ENCODE data around the gene INSL6.
"Not testable (repeated sequence)": the region's sequence is repeated elsewhere in the genome, so short reads cannot be mapped to it uniquely, and the experiment has no call there.

The INSL6 gene, protein sequence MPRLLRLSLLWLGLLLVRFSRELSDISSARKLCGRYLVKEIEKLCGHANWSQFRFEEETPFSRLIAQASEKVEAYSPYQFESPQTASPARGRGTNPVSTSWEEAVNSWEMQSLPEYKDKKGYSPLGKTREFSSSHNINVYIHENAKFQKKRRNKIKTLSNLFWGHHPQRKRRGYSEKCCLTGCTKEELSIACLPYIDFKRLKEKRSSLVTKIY

DNA sequence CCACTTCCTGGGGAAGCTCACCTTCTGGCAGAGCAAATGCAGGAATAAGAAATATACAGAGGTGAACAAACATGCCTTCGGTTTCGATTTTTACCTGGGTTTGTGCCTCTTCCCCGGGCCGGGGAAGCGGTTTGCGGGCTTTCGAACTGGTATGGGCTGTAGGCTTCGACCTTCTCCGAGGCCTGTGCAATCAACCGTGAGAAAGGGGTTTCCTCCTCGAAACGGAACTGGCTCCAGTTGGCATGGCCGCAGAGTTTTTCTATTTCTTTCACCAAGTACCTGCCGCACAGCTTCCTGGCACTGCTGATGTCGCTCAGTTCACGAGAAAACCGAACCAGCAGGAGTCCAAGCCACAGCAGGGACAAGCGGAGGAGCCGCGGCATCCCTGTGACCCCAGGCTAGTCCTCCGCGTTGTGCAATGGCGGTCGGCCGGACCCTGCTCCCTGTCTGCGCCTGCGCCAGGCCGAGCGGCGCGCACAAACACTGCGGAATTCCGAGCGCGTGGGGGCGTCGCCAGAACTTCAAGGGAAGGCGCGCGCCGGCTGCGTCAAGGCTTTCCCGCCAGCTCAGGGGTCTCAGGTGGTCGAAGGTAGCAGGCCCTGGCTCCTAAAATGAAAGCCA is at the start of gene INSL6:
INSL6 (minus strand) TSS at position 420 of the 621 bp plus-strand sequence; CDS start at position 383, 37 bp downstream.
- no peak for DNase-seq

DNA sequence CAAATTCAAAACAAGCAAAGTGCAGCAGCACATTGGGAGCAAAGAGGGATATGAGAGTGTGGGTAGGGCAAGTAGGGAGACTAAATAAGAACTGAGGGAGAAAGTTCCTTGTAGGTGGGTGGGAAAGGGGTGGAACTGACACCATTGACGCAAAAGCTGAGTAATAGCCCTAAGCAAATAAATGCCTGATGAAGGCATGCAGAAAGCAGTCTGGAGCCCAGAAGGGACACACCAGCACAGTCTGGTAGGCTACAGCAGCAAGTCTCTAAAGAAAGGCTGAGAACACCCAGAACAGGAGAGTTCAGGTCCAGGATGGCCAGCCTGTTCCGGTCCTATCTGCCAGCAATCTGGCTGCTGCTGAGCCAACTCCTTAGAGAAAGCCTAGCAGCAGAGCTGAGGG is 45.8 kb upstream of the INSL6 start, which contains the start of gene INSL4:
INSL4 (plus strand) TSS at position 208 of the 400 bp plus-strand sequence; CDS start at position 313, 105 bp downstream.
- DNase-seq = no peak

DNA sequence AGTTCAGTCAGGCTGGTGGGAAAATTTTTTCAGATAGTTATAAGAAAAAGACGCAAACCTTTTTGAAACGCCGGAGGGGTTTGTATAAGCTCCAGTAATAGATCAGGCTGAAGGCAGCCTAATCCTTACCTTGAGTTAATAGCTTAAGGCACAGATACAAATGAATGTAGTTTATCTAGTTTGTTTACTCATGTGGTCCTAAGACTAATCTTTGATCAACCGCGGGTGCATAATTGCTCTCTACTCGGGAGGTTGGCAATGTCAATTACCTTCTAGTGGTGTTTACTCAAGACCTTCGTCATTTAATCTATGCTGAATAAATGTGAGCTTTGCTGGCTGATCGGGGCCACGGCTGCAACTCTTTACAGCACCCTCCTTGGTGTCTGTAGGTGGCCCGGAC is 45.1 kb upstream of the INSL6 start:
- DNase-seq = no peak

DNA sequence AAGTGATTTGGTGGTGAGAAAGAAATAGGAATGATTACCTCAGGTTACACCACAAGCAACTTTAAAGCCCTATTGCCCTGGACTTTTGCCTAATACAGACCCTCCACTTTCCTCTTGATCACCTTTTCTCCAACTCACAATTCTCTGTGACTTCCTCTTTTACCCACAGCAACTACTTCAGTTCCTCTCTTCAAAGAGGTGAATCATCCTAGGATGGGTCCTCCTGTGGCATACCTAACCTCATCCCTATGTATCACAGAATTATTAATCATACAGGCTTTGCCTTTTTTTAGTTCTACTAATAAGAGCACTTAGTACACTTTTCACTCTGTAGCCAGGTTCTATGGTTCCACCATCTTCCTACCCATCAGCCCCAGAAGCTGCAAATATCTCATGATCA is 19.6 kb upstream of the INSL6 start:
- DNase-seq = no peak

DNA sequence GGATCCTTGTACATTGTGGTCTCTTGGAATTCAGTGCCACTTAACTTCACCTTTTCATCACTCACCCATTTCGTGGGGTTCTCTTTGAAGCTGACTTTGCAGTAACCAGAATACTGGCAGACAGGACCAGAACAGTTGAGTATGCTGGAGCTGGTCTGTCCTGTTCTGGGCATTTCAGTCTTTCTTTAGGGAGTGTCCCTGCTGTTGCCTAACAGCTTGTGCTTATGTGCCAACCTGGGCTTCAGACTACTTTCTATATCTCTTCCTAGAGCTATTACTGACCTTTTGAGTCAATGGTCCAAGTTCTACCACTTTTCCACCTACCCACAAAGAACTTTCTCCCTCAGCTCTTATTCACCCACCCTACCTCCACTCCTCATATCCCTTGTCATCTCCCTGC is 10.0 kb upstream of the INSL6 start:
- no peak for DNase-seq

DNA sequence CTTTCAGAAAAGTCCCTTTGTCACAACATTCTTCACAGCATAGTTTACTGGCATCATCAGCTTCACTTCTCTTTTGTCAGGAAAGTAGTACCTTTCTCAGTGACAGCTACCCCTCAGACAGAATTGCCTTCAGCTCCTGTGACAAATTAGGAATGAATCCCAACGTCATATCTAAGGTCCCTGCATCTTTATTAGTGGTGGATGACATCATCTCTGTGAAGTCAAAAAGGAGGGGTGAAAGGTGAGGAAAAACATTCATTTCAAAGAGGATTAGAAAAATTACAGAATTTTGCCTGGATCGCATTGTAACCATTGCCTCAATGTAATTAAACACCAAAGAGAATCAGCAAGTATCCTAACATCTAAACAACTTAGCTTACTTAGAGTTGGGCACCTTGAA is 7.9 kb upstream of the INSL6 start:
- no peak for DNase-seq

DNA sequence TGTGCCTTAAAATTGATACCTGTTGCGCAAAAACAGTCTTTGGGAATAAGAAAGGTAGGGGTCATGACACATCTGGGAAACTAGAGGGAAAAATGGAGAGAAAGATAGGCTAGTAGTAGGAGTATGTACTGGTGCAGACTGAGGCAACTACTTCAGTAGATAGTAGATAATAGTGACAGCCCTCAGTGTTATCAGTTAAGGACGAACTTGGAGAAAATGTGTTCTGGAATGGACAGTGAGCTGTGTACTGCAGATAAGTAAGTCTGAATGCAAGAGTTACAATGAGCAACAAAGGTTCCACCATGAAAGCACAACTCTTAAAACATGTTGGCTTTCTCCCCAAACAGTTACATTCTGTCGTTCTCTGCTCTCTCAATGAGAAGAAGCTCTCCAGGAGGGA is 6.5 kb upstream of the INSL6 start:
- no peak for DNase-seq

DNA sequence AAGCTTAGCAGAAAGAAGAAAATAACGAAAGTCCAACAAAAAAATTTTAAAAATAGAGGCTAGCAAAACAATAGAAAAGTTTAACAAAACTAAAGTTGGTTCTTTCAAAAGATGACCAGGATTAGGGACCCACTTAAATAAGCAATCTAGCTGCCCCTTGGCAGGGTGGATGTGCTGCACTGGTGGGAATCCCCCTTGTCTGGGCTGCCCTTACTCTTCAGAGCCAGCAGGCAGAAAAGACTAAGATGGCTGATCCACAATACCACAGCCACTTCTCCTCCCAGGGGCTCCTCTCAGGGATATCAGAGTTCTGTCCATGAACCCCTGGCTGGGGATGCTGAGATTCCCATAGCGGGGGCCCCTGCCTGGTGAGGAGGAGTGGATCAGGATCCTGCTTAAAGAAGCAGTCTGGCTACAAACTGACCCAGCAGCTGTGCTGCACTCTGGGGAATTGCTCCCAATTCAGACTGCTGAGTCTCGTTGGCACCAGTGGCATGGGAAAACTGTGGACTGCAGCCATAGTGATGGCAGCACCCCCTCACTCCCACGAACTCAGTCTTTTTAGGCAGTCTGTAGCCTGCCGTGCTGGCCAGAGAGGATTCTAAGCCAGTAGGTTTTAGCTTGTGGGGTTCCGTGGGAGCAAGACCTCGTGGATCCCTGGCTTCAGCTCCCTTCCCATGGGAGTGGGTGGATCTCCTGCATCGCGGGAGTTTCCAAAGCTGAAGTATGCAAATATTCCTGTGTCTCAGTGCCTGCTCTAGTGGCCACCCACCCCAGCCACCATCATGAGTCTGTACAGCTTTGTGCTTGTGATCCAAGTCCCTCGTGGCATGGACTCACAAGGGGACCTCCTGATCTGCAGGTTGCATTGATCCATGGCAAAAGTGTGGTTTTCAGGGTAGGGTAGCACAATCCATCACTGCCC is 2.9 kb upstream of the INSL6 start:
- DNase-seq = no peak

DNA sequence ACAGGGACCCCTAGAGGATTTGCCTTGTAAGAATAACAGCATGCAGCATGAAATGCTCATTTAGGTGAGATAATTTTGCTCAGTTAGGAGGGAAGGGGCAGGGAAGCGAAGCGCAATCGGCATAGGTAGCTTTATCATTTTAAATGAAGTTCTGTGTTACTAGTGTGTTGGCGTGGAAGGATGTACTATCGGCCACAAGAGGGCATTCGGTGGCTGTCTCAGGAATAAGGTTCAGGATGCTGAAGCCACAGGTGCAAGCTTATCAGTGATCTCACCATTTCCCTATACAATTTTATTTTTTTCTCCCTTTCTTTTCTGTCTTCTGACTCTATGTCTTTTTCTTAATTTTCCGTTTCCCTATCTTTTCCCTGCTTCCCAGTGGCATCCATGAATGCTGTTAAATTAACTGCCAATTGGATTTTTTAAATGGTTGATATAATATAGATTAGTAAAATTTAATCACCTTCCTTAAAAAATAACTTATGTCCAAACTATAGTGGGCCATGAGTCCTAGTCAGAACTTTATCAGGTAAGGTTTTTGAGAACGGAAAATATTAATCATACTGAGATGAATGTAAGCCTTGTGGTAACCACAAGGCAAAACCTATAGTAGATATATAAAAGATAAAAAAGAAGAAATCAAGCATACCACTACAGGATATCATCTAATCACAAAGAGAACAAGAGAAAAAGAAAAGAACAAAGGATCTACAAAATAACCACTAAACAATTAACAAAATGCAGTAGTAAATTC is 1.2 kb upstream of the INSL6 start:
- DNase-seq = no peak

DNA sequence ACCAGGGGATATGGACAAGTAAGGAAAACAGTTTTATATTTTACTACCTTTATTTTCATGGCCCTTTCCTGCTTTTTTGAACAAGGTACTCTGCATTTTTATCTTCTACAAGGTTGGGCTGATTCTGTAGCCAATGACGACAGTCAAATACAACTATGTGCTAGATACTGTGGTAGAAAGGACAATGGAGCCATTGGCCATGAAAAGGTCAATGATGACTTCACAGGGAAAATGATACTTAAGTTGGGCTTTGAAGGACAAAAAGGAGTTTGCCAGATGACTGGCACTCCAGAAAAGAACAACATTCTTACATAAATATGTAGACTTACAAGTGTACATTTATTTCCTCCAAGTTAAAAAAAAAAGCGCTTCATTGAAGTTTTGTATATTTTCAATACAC is 663 bp downstream of the INSL6 start:
- DNase-seq = no peak

DNA sequence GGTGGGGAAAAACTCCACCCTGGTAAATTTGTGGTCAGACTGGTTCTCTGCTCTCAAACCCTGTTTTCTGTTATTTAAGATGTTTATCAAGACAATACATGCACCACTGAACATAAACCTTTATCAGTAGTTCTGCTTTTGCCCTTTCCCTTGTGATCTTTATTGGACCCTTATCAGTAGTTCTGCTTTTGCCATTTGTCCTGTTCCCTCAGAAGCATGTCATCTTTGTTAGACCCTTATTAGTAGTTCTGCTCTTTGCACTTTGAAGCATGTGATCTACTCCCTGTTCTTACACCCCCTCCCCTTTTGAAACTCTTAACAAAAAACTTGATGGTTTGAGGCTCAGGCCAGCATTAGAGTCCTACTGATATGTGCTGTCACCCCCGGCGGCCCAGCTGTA is 4.8 kb downstream of the INSL6 start:
- DNase-seq = not testable (repeated sequence)

DNA sequence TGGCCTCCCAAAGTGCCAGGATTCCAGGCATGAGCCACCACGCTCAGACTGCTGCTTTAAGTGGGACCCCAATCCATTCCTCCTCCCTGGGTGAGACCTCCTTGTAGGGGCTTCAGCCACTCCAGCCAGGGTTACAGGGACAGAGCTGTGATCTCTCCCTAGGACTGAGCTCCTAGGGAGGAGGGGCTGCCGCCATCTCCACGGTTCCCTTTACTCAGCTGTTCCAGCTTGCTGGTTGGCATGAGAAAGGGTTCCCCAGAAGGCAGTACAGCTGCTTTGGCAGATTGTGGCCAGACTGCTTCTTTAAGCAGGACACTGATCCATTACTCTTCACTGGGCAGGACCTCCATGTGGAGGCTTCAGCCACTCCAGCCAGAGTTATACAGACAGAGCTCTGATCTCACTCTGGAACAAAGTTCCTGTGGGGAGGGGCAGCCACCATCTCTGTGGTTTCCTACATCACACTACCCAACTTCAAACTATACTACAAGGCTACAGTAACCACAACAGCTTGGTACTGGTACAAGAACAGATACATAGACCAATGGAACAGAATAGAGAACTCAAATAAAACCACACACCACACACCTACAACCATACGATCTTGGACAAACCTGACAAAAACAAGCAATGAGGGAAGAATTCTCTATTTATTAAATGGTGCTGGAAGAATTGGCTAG is 7.2 kb downstream of the INSL6 start:
- no peak for DNase-seq

DNA sequence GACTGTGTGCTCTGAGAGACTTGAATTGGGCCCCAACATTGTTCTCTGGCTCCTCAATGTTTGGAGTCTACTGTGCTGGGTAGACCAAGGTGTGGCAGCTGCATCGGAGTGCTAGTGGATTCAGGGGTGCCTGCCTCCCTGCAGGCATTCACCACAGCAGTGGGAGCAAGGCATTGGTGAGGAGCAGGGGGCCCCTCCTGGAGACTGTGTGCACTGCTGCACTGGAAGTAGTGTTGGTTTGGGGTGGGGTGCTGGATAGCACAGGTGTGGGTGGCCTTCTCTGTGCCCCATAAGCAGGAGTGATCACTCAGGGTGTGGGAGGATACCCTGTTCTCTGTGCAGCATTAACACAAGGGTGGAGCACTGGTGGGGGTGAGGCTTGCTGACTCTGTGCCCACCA is 39.2 kb downstream of the INSL6 start:
- DNase-seq = no peak

DNA sequence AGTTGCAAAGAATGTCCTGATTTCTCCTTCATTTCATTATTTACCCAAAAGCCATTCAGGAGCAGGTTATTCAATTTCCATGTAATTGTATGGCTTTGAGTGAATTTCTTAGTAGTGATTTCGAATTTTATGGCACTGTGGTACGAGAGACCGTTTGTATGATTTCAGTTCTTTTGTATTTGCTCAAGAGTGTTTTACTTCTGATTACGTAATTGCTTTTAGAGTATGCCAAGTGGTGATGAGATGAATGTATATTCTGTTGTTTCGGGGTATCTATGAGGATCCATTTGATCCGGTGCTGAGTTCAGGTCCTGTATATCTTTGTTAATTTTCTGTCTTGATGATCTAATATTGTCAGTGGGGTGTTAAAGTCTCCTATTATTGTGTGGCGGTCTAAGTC is 41.2 kb downstream of the INSL6 start:
- no peak for DNase-seq

DNA sequence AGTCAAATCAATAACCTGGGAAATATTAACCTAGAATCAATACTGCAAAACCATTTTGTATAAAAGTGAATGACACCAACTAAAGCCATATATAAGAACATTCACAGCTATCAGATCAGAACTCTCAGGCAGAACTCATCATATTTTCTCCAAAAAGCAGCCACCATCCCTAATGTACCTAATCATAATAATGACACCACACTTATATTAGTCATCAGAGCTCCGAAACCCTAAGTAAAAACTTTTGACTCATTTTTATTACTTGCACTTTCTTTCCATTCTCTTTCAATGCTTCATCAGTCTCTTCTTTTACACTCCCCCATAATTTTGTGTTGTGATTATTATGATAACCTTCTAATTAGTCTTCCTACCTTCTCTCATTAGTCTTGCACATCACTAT is 45.3 kb downstream of the INSL6 start:
- DNase-seq = no peak

DNA sequence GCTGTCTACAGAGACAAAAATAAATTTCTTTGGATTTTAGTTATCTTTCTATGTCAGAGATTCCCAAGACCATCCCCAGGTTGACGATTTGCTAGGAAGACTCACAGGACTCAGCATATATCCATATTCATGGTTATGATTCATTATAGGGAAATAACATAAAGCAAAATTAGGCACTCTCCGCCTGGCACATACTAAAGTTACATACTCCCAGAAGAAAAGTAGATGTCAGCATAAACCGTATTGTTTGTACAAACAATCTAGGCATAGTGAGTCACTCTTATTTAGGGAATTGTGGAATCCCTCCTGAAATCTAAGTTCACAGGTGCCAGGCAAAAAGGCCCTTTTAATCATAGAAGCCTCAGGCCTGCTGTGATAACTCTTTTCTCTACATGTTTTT is 62.9 kb downstream of the INSL6 start:
- DNase-seq = no peak

DNA sequence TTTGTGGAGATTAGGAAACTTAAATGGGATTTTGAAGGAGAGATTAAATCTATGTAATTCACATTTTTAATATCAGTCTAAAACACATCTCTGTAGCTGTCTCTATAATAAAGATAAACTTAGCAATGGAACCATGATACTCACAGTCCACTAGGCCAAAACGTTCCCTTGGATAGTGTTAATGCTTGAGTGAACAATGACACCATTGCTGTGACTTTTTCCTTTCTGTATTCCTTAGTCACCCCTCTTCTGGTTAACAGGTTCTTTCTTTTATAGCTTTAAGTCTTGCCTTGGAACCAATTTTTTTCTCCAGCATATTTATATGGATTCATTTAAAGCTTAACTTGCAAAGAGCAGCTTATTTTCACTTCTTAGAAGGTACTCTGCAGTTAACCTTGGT is 63.3 kb downstream of the INSL6 start:
- no peak for DNase-seq

DNA sequence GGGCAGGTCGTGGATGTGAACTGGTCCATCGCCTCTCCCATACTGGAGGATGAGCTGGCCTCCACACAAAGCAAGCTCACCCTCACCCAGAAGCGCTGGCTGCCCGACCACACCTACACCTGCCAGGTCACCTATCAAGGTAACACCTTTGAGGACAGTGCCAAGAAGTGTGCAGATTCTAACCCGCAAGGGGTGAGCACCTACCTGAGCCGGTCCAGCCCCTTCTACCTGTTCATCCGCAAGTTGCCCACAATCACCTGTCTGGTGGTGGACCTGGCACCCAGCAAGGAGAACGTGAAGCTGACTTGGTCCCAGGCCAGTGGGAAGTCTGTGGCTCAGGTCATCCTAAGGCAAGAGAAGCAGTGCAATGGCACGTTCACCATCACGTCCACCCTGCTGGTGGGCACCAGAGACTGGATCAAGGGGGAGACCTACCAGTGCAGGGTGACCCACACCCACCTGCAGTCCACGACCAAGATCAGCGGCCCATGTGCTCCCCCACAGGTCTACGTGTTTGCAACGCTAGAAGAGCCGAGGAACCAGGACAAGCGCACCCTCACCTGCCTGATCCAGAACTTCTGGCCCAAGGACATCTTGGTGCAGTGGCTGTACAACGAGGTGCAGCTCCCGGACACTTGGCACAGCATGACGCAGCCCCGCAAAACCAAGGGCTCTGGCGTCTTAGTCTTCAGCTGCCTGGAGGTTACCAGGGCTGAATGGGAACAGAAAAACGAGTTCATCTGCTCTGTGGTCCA is 71.3 kb downstream of the INSL6 start:
- no peak for DNase-seq
